SK-N-DZ (cell line): Measurements from ENCODE around the gene CACNA1H.

Experiments used
- DNase-seq: peaks from one replicate; pipeline ENCODE4 v3.0.0-alpha.2; 2015; ENCODE audit warnings: low spot score

CACNA1H gene

GRCh38 chr16:1158456-1159324 is 5.8 kb downstream of the CACNA1H start:
- DNase-seq = no peak

- DNase-seq = no peak
Measured at GRCh38 chr16:1159325-1159972, 6.5 kb downstream of the CACNA1H start.

GRCh38 chr16:1159973-1160772 is 7.3 kb downstream of the CACNA1H start:
- DNase-seq = no peak

- no peak for DNase-seq
Measured at GRCh38 chr16:1160773-1161348, 8.0 kb downstream of the CACNA1H start.

- DNase-seq = no peak
Measured at GRCh38 chr16:1162701-1163566, 10.0 kb downstream of the CACNA1H start.

- no peak for DNase-seq
Measured at GRCh38 chr16:1163567-1164055, 10.7 kb downstream of the CACNA1H start.

GRCh38 chr16:1164382-1164781 is 11.5 kb downstream of the CACNA1H start:
- no peak for DNase-seq

GRCh38 chr16:1164975-1165374 is 12.1 kb downstream of the CACNA1H start:
- DNase-seq = no peak

- no peak for DNase-seq
Measured at GRCh38 chr16:1165511-1165910, 12.6 kb downstream of the CACNA1H start.

GRCh38 chr16:1167276-1168107 is 14.6 kb downstream of the CACNA1H start:
- DNase-seq = peak; percentile 56

- DNase-seq = no peak
Measured at GRCh38 chr16:1168837-1169236, 15.9 kb downstream of the CACNA1H start.

- no peak for DNase-seq
Measured at GRCh38 chr16:1169285-1170075, 16.6 kb downstream of the CACNA1H start.

- no peak for DNase-seq
Measured at GRCh38 chr16:1170076-1170418, 17.1 kb downstream of the CACNA1H start.

GRCh38 chr16:1171001-1171400 is 18.1 kb downstream of the CACNA1H start:
- no peak for DNase-seq

GRCh38 chr16:1171854-1172428 is 19.0 kb downstream of the CACNA1H start:
- no peak for DNase-seq

GRCh38 chr16:1172651-1173050 is 19.7 kb downstream of the CACNA1H start:
- no peak for DNase-seq

- DNase-seq = no peak
Measured at GRCh38 chr16:1173788-1174451, 21.0 kb downstream of the CACNA1H start.
